Gastroesophageal sphincter (tissue), 3 donors: ENCODE measurements around the gene INSR.

Source experiments
- CTCF ChIP-seq, 4 experiments: fragments of 200-600 bp in 2 of 4; fragments of 450-650 bp in 2 of 4; sonication (generic) in 1 of 4; IDR thresholded peaks; one replicate each; pipeline ENCODE4 v1.5.1; 2017 to 2019; ENCODE audit warnings: antibody characterized with exemption in 4 of 4, mild to moderate bottlenecking in 2 of 4, moderate library complexity in 2 of 4
- EP300 ChIP-seq: sonication (generic); formaldehyde crosslinking; IDR thresholded peaks from one replicate; pipeline ENCODE4 v1.6.1; 2017; ENCODE audit warnings: antibody characterized with exemption, mild to moderate bottlenecking
- POLR2A ChIP-seq, 2 donors: fragments of 450-650 bp; IDR thresholded peaks; one replicate each; pipeline ENCODE4 v1.6.1; 2017; ENCODE audit warnings: antibody characterized with exemption in 2 of 2, mild to moderate bottlenecking in 2 of 2, moderate library complexity in 1 of 2
- POLR2AphosphoS5 ChIP-seq: sonication (generic); formaldehyde crosslinking; IDR thresholded peaks from one replicate; pipeline ENCODE4 v1.6.1; 2017; ENCODE audit warnings: antibody characterized with exemption

GRCh38 chr19:7304200-7304599 is 10.0 kb upstream of the INSR start:
- TF ChIP-seq CTCF (IDR thresholded peaks at IDR 0.05) (no peak), EP300 (no peak), POLR2AphosphoS5 (no peak), POLR2A (IDR thresholded peaks at IDR 0.05) (no peak)
